ENCODE data around the gene TNNT1. TPM values are rescaled to one million over a fixed set of nuclear protein-coding genes. Genes with fewer than 3 reads are reported as not detected.

The TNNT1 gene
- polyA plus RNA-seq, 1 of the 3 experiments (the other 2 are of a cell fraction) = 39.5 TPM

DNA sequence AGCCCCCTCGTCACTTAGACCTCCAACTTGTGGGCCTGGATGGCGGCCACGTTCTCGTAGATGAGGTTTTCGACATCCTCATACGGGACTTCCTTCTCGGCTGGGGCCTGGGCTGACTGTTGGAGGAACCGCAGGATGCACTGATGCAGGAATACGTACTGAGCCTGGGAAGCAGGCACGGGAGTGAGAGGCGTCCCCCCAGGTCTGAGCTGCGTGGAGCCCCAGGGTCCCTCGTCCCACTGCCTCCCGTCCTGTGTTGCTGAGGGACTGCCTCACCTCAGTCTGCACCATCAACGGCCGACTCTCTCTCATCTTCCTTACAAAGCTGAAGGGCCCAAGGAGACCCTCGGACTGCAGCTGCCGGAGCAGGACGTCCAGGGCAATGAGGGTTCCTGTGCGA, 32.7 kb upstream of the TNNT1 start:
- Histone ChIP-seq H3K79me2 (ENCODE audit: insufficient read depth) (no peaks in the 10 kb centered on the region), H3K4me1 (ENCODE audit: control insufficient read depth in 1 of 2, insufficient read depth in 2 of 2, low read depth in 1 of 2, low read length in 1 of 2) (peaks cover 0 to 6% of the 10 kb centered on the region in 2 experiments; a peak in 1 of 4 replicates), H3K36me3 (replicated peaks in 1 of 2; ENCODE audit: control insufficient read depth in 1 of 2, insufficient read depth in 2 of 2, low read length in 1 of 2) (no peaks in the 10 kb centered on the region), H3K9me2 (no peaks in the 10 kb centered on the region), H3K9ac (no peak overlapping the region), H3K27me3 (ENCODE audit: insufficient read depth) (peaks cover 28% of the 10 kb centered on the region), H2AFZ (ENCODE audit: low read depth) (no peak overlapping the region), H4K20me1 (ENCODE audit: insufficient read depth) (no peaks in the 10 kb centered on the region), H3K4me2 (no peak overlapping the region), H3K27ac (ENCODE audit: low read depth in 2 of 2, low read length in 1 of 2) (no peak overlapping the region), H3K9me3 (no peaks in the 10 kb centered on the region), H3F3A (replicated peaks; ENCODE audit: insufficient read depth) (no peaks in the 10 kb centered on the region), H3K4me3 (ENCODE audit: low read depth in 2 of 2, low read length in 1 of 2) (no peak overlapping the region)
- 75% methylated on average over 15 of the region's 20 CpGs for WGBS (ENCODE audit: low lambda C conversion rate)
- POLR2A ChIA-PET = no interaction called here
- DNase-seq = no peak
- CTCF ChIA-PET = interaction anchor here (2.4 kb wide), 1 partner anchor 7 kb away, joined by 5 read pairs; no protein-coding TSS in a partner anchor
- TF ChIP-seq, protein P1, sequence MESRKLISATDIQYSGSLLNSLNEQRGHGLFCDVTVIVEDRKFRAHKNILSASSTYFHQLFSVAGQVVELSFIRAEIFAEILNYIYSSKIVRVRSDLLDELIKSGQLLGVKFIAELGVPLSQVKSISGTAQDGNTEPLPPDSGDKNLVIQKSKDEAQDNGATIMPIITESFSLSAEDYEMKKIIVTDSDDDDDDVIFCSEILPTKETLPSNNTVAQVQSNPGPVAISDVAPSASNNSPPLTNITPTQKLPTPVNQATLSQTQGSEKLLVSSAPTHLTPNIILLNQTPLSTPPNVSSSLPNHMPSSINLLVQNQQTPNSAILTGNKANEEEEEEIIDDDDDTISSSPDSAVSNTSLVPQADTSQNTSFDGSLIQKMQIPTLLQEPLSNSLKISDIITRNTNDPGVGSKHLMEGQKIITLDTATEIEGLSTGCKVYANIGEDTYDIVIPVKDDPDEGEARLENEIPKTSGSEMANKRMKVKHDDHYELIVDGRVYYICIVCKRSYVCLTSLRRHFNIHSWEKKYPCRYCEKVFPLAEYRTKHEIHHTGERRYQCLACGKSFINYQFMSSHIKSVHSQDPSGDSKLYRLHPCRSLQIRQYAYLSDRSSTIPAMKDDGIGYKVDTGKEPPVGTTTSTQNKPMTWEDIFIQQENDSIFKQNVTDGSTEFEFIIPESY (IDR thresholded peaks at IDR 0.05; ENCODE audit: borderline replicate concordance, low read depth) = no peak

DNA sequence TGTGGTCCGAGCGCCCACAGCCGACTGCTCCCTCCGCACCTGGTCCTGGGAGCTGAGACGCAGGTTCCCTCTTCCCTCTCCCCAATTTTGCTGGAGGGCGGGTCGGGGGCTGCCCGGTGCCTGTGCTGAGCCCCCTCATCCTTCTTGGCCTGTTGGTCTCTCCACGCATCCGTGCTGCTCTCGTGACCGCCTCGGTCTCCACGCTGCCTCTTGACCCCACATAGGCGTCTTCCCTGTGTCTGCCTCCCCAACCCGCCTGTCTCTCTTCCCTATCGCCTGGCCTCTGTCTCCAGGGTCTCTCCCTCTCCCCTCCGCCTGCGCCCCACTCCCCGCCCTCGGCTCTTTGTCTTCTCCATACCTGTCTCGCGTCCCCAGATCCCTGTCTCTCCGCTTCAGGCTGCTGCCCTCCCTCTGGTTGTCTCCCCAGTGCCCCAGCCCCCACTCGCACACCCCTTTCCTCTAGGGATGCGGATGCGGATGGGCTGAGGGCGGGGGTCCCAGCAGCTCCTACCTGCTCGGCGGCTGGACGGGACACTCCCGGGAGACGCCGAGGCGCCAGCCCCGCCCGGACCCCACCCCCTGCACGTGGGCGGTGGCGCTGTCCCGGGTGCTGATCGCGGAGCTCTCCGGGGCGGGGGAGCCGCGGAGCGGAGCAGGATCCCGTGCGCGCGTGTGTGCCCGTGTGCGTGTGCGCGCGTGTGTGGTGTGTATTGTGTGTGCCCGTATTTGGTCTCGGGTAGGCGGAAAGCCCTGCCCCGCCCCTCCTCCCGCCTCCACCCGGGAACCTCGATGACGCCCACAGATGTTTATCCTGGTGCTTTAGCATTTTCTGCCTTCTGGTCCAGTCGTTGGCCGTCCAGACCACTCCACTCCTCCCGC, 30.8 kb upstream of the TNNT1 start, which contains the start of gene SYT5:
TSS of gene SYT5 (minus strand) at position 684 of the 879 bp plus-strand sequence. CDS start 1,248 bp downstream, outside the sequence.
- H2AFZ ChIP-seq (ENCODE audit: low read depth) = 0 out of 2 replicates have a peak within 1 kb of the TSS, but pooled peaks have one; percentile 57
- H3F3A ChIP-seq (replicated peaks; ENCODE audit: insufficient read depth) = no peaks in the 10 kb centered on the region
- no peaks in the 10 kb centered on the region for H3K36me3 ChIP-seq (replicated peaks in 1 of 2; ENCODE audit: control insufficient read depth in 1 of 2, insufficient read depth in 2 of 2, low read length in 1 of 2)
- H4K20me1 ChIP-seq (ENCODE audit: insufficient read depth) = no peaks in the 10 kb centered on the region
- under 1% methylated on average over 28 of the region's 68 CpGs for whole genome bisulfite sequencing (ENCODE audit: low lambda C conversion rate)
- DNase-seq = peak; percentile 86
- H3K4me3 ChIP-seq (ENCODE audit: low read depth in 2 of 2, low read length in 1 of 2) = peak within 1 kb of the TSS; percentile 54 to 56
- TF ChIP-seq RXRA (IDR thresholded peaks at IDR 0.05; ENCODE audit: borderline replicate concordance, low read depth) (no peak), GATA2 (CRISPR knock-in tag; IDR thresholded peaks at IDR 0.05) (peak; percentile 58), YY1 (IDR thresholded peaks at IDR 0.05; ENCODE audit: low read depth) (no peak), RCOR1 (IDR thresholded peaks at IDR 0.05; ENCODE audit: low read length) (no peak), MXI1 (IDR thresholded peaks at IDR 0.05; ENCODE audit: low read depth, low read length) (peak; percentile 90), SIN3A (IDR thresholded peaks at IDR 0.05; ENCODE audit: borderline replicate concordance, low read depth, low read length) (peak; percentile 88)
- TF ChIP-seq, protein P2, sequence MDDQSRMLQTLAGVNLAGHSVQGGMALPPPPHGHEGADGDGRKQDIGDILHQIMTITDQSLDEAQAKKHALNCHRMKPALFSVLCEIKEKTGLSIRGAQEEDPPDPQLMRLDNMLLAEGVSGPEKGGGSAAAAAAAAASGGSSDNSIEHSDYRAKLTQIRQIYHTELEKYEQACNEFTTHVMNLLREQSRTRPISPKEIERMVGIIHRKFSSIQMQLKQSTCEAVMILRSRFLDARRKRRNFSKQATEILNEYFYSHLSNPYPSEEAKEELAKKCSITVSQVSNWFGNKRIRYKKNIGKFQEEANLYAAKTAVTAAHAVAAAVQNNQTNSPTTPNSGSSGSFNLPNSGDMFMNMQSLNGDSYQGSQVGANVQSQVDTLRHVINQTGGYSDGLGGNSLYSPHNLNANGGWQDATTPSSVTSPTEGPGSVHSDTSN (IDR thresholded peaks at IDR 0.05) = no peak
- TF ChIP-seq, protein P3, sequence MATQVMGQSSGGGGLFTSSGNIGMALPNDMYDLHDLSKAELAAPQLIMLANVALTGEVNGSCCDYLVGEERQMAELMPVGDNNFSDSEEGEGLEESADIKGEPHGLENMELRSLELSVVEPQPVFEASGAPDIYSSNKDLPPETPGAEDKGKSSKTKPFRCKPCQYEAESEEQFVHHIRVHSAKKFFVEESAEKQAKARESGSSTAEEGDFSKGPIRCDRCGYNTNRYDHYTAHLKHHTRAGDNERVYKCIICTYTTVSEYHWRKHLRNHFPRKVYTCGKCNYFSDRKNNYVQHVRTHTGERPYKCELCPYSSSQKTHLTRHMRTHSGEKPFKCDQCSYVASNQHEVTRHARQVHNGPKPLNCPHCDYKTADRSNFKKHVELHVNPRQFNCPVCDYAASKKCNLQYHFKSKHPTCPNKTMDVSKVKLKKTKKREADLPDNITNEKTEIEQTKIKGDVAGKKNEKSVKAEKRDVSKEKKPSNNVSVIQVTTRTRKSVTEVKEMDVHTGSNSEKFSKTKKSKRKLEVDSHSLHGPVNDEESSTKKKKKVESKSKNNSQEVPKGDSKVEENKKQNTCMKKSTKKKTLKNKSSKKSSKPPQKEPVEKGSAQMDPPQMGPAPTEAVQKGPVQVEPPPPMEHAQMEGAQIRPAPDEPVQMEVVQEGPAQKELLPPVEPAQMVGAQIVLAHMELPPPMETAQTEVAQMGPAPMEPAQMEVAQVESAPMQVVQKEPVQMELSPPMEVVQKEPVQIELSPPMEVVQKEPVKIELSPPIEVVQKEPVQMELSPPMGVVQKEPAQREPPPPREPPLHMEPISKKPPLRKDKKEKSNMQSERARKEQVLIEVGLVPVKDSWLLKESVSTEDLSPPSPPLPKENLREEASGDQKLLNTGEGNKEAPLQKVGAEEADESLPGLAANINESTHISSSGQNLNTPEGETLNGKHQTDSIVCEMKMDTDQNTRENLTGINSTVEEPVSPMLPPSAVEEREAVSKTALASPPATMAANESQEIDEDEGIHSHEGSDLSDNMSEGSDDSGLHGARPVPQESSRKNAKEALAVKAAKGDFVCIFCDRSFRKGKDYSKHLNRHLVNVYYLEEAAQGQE (IDR thresholded peaks at IDR 0.05; ENCODE audit: low read depth, low read length) = peak; percentile 99
- TF ChIP-seq, protein P4, sequence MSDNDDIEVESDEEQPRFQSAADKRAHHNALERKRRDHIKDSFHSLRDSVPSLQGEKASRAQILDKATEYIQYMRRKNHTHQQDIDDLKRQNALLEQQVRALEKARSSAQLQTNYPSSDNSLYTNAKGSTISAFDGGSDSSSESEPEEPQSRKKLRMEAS (IDR thresholded peaks at IDR 0.05; ENCODE audit: low read depth) = peak; percentile 95
- TF ChIP-seq, protein P5, sequence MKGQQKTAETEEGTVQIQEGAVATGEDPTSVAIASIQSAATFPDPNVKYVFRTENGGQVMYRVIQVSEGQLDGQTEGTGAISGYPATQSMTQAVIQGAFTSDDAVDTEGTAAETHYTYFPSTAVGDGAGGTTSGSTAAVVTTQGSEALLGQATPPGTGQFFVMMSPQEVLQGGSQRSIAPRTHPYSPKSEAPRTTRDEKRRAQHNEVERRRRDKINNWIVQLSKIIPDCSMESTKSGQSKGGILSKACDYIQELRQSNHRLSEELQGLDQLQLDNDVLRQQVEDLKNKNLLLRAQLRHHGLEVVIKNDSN (IDR thresholded peaks at IDR 0.05; ENCODE audit: borderline replicate concordance, low read depth) = peak; percentile 78
- peak within 1 kb of the TSS; percentile 83 for H3K4me2 ChIP-seq
- POLR2A ChIA-PET = interaction anchor here (0.6 to 3.5 kb wide), 8 partner anchors 27 to 228 kb away, joined by 3 to 14 read pairs (median 4); partner anchors contain the start of genes BRSK1, PPP6R1, TMEM86B and UBE2S
- no peaks in the 10 kb centered on the region for H3K9me2 ChIP-seq
- H3K79me2 ChIP-seq (ENCODE audit: insufficient read depth) = no peaks in the 10 kb centered on the region
- CTCF ChIA-PET = interaction anchor here (0.6 to 2.4 kb wide), 8 partner anchors 8 to 43 kb away, joined by 3 to 6 read pairs (median 4); partner anchors contain the start of gene DNAAF3
- H3K27me3 ChIP-seq (ENCODE audit: insufficient read depth) = peaks cover 29% of the 10 kb centered on the region
- H3K9me3 ChIP-seq = no peaks in the 10 kb centered on the region
- H3K4me1 ChIP-seq (ENCODE audit: control insufficient read depth in 1 of 2, insufficient read depth in 2 of 2, low read depth in 1 of 2, low read length in 1 of 2) = peaks cover 0 to 6% of the 10 kb centered on the region in 2 experiments; a peak in 1 of 4 replicates
- peak within 1 kb of the TSS; percentile 53; the same call in 1 of the 2 replicates for H3K9ac ChIP-seq
- H3K27ac ChIP-seq (ENCODE audit: low read depth in 2 of 2, low read length in 1 of 2) = peak within 1 kb of the TSS in 1 of 2 experiments; percentile 77; a peak in 1 of 4 replicates
